SKM-1 treated with dmso at 0.1 percent for 144 hours (cell line): ENCODE data around the gene PDE4B.

Experiments used
- DNase-seq: peaks from one replicate; lab custom pipeline; 2025; ENCODE audit not compliant: unreplicated experiment; lab: John Stamatoyannopoulos, UW

PDE4B gene

DNA sequence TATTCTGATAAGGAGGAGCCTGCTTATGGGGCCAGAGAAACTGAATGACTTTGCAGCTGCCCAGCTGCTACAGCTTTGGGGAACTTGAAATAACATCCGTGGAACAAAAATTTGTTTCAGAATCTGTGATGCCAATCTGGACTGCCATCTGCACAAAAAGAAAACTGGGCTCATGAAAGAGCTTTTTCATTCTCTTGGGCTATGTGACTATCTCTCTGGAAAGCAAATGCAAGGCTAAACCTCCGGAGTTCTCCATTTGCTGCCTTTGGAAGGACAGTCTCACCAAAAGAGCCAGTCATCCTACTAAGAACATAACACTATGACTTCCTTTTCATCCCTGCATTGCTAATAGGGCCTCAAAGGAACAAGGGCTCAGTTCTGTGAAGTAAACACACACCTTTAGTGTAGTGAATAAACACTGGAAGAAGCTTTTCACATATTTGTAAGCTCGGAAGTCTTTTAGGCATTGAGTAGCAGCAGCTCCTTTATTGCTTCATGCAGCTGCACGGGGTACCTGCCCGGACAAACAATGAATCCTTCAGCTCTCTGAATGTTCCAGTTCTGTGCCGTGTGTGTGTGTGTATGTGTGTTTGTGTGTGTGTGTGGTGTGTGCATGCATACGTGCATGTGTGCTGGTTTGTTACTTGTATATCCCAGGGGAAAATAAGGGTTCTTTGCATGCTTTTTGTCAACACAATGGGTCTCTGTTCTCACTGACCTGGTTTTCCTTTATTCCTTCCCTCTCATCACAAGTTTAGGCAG, 485.7 kb downstream of the PDE4B start:
- no peak for DNase-seq

DNA sequence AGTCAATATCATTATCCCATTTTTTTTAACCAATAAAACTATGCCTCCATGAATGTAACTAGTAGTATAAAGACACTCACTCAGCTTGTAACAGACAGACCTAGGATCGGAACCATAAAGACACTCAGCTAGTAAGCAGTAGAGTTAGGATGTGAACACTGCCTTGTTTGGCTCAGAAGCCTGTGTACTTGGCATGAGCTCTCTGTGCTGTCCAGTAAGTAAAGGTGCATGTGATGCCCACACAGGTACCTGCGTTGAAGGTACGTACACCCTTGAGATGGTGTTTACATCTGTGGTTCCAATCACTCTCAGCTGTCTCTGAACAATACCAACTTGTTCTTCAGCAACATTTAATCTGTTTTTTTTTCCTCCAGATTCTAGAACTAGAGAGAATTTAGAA, 489.1 kb downstream of the PDE4B start:
- DNase-seq: no peak

DNA sequence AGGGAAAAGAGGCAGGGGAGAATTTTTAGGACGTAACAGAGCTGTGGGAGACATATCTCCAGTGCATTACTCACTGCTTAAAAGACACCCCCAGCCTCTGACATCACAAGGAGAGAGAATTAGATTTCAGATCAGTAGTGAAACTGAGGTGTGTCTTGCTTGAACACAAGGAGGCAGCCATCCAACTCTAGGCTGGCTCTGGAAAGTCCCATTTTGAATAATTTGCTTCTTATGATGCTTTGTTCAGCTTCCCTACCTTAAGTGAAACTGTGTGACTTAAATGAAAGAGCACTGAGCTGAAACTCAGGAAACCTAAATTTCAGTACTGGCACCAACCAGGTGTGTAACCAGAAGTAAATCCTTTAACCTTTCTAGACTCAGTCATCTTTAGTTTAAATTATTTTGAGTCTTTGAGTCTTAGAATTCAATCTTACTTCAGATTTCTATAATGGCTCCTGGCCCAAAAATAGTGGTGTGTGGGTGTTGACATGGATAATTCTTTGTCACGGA, 489.7 kb downstream of the PDE4B start:
- DNase-seq: no peak

DNA sequence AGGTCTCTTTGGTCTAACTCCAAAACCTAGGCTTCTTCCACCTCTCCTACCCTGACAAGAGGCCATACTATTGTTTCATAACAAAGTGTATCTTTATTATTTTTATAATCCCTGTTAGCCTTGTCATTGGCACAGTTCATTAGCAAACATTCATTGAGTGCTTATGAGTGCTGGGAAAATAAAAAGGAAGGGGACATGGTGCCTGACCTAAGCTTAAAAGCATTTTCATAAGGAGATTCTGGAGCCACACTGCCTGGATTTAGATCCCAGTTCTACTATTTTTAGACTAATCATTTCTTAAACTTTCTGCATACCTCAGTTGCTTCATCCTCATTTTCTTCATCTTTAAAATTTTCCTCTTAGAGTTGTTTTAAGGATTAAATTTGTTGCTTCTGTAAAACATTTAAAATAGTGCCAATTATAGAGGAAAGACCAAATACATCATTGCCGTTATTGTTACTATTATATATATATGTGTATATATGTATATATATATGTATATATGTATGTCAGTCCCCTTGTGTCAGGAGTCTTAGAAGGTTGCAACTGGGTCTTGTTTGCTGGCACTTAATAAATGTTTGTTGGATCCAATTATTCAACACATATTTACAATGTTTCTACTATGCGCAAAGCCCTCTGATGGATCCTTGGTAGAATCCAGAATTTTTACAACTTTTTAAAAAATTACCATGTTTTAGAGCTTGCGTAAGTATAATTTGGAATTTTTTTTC, 490.4 kb downstream of the PDE4B start:
- no peak for DNase-seq

DNA sequence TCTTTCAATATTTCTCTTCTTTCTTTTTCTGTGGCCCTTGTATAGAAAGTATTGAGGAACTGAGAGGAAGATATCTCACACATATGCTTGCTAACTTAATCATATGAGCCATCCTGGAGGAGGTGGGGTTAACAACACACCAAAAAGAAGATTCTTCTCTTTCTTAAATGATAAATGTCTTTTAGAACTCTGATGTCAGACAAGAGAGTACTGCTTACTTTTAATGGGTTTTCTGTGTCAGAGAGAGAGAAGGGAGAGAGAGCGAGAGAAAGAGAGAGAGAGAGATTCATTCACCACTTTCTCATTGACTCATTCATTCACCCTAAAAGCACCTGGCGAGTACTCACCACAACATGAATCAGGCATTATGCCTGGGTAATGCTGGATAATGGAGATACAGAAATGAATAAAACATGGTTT, 490.9 kb downstream of the PDE4B start:
- no peak for DNase-seq

DNA sequence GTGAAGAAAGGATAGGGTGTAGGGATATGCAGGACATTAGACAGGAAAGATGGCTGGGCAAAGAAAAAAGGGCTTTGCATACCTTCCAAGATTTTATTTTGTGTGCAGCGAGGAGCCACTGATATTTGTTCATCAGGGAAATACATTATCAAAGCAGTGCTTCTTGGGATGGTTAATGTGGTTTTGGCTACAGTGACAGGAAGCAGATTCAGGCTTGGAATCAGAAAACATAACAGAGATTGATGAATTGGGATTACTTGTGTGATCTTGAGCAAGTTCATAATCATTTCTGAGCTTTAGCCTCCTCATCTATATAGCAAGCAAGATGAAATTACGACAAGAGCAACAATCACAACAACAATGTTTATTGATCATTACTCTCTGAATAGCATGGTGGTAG, 492.1 kb downstream of the PDE4B start:
- no peak for DNase-seq

DNA sequence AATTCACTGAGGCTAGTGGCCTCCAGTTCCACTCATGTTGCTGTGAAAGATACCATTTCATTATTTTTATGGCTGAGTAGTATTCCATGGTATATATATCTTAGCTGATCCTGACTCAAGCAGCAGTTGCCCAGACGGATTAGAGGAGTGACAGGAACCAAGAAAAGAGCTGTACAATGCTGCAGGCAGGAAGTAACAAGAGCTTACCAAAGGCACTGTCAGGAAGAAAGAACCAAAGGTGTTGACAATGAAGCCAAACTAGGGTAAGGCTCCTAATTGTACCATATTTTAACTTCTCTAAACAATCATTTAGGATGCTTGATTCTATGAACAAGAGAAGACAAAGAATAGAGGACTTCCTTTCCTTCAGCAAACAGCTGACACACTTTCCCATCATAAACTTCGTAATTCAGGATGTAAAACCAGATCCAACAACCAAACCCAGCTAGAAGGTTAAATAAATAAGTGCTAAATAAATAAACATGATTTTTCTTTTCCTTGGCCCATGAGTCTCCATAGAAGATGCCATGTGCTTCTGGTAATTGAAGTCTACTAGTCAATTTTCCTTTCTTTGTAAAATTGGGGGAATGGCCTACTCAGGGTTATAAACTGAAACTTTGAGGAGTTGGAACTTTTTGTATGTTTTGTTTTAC, 493.0 kb downstream of the PDE4B start:
- no peak for DNase-seq

DNA sequence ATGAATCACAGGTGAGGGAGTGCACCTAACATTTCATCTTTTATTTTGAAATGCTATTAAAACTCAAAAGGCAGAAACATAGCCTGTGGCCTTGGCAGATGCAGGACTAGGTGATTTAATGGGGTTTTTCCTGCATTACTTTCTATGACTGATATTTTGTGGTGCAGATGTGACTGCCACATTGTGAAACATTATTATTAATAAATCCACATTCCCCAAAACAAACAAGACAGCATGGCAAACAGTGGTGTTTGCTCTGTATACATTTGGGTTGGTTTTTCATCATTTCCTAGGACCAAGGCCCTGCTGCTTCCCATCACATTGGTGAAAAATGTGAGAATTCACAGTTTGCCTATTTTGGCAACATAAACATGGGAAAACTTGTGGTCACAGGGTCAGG, 493.6 kb downstream of the PDE4B start:
- no peak for DNase-seq

DNA sequence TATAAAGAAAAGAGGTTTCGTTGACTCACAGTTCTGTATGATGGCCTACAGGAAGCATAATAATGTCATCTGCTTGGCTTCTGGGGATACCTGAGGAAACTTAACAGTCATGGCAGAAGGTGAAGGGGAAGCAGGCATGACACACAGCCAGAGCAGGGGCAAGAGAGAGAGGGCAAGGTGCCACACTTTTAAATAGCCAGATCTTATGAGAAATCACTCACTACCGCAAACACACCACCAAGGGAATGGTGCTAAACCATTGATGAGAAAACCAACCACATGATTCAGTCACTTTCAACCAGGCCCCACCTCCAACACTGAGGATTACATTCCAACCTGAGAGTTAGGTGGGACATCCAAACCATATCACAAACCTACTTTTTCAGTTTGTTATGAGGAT, 495.4 kb downstream of the PDE4B start:
- DNase-seq: no peak

DNA sequence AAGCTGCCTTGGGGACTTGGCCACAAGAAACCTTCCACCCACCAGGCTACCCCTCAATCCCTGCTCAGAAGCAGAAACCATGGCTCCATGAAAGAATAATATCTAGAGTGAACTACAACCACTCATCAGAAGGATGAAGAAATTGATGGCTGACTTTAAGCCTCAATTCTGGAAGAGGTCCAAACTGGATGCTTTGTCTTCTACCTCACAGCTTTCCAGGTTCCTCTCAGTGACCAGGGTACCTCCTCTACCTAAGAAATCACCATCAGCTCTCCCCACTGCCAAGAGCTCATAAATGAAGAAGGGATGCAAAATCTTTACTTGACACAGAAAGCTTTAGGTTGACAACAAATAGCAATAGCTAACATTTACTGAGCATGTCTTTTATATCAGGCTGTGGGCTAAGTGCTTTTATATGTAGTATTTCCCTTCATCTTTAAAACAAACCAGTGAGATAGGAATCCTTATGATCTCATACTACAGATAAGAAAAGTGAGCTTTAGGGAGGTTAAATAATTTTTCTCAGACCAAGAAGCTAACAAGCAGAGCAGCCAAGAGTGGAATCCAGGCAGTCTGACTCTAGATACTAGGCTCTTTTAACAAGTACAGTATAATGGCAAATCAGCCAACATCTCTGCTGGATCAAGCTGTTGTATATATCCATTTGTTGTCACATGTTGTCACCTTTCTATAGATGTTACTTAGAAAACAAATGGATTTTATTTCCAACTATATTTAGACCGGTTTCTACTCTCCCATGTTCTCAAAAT, 498.3 kb downstream of the PDE4B start:
- DNase-seq: no peak

DNA sequence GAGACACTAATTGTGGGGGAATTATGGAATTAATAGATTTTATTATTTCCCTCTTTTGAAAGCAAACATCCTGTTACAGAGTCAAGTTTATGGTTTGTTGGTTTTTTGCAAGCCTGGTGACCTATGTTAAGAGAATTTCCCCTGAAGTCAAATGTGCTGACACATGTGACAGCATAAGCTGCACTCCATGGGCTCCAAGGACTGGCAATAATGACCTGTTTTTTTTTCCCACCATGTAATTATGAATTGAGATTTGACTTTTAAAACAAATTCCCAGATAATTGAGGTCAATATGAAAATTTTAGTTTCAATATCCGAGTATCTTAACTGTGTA, 498.8 kb downstream of the PDE4B start:
- DNase-seq: no peak

DNA sequence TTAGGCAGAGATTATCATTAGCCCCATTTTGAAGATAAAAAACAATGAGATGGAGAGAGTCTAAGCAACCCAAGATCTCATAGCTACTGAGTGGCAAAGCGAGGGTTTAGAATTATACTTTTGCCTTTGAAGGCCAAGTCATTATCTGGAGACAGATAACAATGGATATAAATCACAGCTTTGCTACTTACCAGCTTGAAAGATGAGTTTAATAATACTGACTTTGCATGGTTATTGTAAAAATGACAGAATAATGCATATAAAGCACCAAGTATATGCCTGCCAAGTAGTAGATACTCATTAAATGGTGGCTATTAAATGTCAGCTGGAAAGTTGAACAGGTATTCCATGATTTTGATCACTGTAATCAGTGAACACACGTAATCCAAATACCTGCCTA, 499.6 kb downstream of the PDE4B start:
- DNase-seq: no peak

DNA sequence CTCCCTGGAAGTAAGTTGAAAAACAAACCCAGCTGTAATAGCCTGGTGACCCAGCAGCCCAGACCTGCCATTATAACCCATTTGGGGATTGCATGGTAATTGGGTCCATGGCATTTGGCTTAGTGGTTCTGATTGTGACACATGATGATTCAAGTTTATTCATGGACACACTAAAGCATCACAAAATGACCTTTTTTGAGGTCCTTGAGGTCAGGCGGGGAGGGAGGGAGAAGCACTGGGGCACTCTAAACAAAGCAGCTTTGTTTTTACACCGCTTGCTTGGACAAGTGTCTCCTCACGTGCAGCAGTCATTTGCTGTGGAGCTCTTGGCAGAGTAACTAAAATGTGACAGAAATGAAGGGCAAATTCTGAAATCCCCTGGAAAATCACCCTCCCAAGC, 500.2 kb downstream of the PDE4B start:
- no peak for DNase-seq

DNA sequence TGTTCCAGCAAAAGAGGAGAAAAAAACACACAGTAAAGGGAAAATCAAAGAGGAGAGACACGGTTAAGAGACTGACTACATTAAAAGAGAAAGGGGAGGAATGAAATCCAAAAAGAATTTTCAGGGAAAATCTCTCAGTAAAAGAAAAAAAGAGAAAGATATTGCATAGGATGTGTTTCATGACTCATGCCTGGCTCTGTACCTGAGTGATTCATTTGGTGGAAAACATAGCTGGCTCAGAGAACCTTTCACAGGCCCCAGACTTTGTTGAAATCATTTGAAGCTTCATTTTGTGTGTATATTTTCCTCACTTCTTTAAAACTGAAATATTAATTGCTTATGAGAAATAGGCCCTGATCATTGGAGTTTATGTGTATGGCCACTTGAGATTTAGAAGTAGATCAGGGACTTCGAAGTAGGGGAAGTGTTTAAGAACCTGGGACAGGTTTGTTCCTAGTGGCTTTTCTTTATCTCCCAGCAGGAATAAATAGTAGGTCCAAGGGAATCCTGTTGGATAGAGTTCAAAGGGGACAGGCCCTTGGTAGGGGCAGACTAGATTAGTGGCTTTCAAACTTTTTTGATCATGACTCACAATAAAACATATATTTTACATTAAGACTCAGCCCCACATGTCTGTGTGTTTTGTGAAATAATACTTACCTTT, 502.1 kb downstream of the PDE4B start:
- no peak for DNase-seq

DNA sequence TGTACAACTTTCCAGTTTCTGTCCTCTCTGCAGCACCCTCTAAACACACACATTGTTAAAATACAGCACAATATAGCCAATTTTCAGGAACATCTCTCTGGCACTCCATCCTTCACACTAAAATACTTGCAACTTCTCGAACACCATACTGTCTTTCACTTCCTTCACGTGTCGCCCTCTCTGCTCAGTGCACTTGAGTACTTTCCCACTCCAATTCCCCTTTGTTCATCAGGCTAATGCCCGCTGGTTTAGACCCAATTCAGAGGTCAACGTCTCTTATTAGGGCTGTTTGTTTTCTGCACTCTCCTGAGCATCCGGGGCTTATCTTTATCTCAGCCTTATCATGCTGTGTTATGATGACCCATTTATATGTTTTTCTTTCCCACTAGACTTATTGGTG, 503.1 kb downstream of the PDE4B start:
- DNase-seq: no peak

DNA sequence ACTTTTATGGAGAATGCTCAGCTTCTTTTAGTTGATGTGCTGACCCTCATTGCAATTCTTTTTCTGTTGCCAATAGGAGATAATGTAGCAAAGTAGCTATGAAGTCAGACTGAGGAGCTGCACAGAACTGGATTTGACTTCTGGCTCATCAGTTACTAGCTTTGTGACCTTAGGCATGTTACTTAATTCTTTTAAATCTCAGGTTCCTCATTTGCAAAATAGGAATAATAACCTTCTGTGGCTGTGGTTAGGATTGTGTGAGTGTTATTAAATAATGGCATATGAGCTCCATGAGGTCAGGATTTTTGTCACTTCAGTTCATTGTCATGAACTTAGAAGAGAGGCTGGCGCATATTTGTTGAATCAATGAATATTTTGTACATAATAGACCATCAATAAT, 503.7 kb downstream of the PDE4B start:
- peak; percentile 14 for DNase-seq

DNA sequence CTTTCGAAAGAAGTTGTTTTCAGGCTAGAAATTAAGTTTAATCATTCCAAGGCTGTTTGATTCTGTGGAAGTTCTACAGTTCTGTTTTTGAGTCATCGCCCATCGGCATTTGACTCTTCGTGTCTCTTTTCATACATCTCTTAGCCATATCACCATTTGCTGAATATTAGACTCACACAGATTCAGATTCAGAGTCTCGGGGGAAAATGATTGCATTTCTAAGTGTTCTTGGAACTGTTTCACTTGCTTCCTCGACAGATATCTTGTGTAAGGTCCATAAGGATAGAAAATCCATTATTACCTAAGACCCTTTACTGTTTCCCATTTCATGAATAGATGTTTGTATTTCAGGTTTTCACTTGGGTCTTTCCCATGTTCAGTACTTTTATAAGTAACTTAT, 504.3 kb downstream of the PDE4B start:
- DNase-seq: no peak

DNA sequence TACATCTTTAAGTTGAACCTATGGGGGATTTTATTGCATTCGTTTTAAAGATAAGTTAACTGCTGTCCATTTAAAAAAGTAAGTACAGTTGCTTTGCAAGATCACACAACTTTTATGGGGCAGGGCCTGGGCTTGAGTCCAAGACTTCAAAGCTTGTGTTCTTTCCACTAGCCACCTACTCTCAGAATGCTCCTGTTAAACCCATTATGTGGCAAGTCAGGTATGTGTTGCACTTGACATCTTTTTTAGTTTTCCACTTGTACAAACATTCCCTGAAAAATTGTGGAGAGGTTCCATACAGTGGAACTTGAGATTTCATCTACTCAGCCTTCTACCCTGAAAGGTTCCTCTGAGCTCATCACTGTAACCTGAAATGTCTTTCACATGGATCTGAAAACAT, 505.8 kb downstream of the PDE4B start:
- no peak for DNase-seq

DNA sequence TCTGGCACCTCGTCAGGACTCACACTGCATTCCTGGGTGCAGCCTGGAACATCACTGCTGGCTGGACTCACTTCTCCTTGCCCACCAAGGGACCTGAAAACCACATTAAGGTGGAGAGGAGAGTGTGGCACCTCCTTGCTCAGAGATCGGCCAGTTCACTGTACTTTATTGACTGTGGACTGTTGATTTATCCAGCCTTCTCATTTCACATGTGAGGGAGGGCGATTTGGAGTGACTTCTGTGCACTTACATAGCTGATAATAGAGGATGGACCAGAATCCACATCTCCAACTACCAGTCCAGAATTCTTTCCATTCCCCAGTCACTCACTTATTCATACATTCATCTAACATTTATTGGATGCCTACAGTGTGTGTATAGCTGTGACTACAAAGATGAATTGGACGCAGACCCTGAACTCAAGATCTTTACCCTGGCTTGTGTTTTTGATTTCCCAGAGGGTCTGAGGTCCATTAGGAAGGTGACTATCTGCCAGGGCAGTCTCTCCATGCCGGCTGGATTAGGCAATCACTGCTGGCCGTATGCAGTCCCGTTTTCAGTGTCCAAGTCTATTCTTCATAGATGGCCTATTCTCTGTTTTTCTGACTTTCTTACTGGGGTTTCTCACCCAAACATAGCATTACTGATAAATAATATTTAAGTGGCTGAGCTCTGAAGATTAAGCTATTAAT, 507.7 kb downstream of the PDE4B start:
- DNase-seq: no peak

DNA sequence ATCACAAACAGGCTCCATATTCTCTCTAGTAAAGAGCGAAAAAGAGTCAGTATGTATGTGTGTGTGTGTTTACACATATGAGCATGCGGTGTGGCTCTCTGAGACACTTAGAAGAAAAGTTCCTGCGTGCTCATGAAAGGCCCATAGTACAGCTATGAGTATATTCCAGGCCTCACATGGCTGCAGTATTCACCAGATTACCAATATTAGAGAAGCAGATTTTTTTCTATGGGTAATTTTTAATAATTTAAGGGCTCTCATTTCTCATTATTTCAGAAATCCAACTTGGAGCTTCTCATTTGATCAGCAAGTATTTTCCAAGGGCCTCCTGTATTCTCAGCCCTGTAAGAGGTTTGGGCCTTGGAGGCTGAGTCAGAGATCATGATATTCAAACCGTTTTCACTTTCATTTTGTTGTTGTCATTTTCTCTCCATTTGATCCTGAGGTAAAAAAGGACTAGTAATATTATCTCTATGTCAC, 508.3 kb downstream of the PDE4B start:
- no peak for DNase-seq
